ENCODE data around the gene BAHCC1. TPM values are rescaled to one million over a fixed set of nuclear protein-coding genes. Genes with fewer than 3 reads are reported as not detected.

BAHCC1 gene
- total RNA-seq, 1 experiment from 2014 or later, result 3.1 TPM

GRCh38 chr17:81428516-81428915, 33.3 kb downstream of the BAHCC1 start:
- Histone ChIP-seq H2BK120ac (ENCODE audit: low read depth, low read length, poor library complexity, severe bottlenecking) (no peak overlapping the region), H3T11ph (ENCODE audit: low read length) (no peak overlapping the region), H3K27ac (ENCODE audit: insufficient read length, low read depth, low read length) (no peak overlapping the region), H3K4ac (ENCODE audit: low read depth, low read length) (no peak overlapping the region), H3K23ac (ENCODE audit: insufficient read length, low read depth, low read length) (no peak overlapping the region), H3K79me1 (ENCODE audit: insufficient read depth, low read depth, low read length, poor library complexity, severe bottlenecking) (no peaks in the 10 kb centered on the region), H3K9me3 (ENCODE audit: control insufficient read depth, low read depth, low read length) (no peaks in the 10 kb centered on the region), H3K56ac (ENCODE audit: insufficient read length, low read depth, low read length) (no peak overlapping the region), H3K4me1 (ENCODE audit: insufficient read depth, low read length) (no peaks in the 10 kb centered on the region), H3K14ac (ENCODE audit: insufficient read depth, low read length) (no peak overlapping the region), H2AFZ (ENCODE audit: low read length) (no peak overlapping the region), H3K23me2 (ENCODE audit: insufficient read length, low read depth, low read length, poor library complexity, severe bottlenecking) (peaks cover 4% of the 10 kb centered on the region), H2BK15ac (ENCODE audit: low read depth, low read length) (no peak overlapping the region), H2BK5ac (ENCODE audit: insufficient read length, low read length) (no peak overlapping the region), H4K20me1 (ENCODE audit: control insufficient read depth, insufficient read depth, insufficient read length) (no peaks in the 10 kb centered on the region), H4K5ac (ENCODE audit: insufficient read length, low read depth, low read length) (no peak overlapping the region), H2BK20ac (ENCODE audit: low read depth, low read length, poor library complexity, severe bottlenecking) (no peak overlapping the region), H4K91ac (ENCODE audit: insufficient read length, low read depth, low read length) (no peak overlapping the region), H4K8ac (replicated peaks; ENCODE audit: insufficient read length, low read depth, low read length) (no peak overlapping the region), H3K9ac (ENCODE audit: extremely low read depth, insufficient read length, low read length) (no peak overlapping the region), H3K27me3 (ENCODE audit: insufficient read depth, low read length) (no peaks in the 10 kb centered on the region), H3K18ac (ENCODE audit: insufficient read length, low read depth, low read length) (no peak overlapping the region), H2AK5ac (ENCODE audit: insufficient read length, low read length) (no peak overlapping the region), H3K4me2 (ENCODE audit: insufficient read depth, insufficient read length, low read length) (no peak overlapping the region), H2BK12ac (ENCODE audit: insufficient read length, low read depth, low read length) (no peak overlapping the region), H3K79me2 (ENCODE audit: insufficient read depth, low read length) (no peaks in the 10 kb centered on the region)
- DNase-seq, result no peak
- Mint-ChIP-seq H3K27ac (no peak overlapping the region), H3K27me3 (ENCODE audit: low read depth) (no peaks in the 10 kb centered on the region; the same call in none of the 2 replicates), H3K36me3 (ENCODE audit: insufficient read depth in 1 of 3, low read depth in 3 of 3) (no peaks in the 10 kb centered on the region), H3K4me3 (no peak overlapping the region), H3K9me3 (no peaks in the 10 kb centered on the region), H3K4me1 (peaks cover 0 to 9% of the 10 kb centered on the region in 2 experiments; a peak in 2 of 4 replicates)
- WGBS (ENCODE audit: extremely low coverage, insufficient read length, low lambda C conversion rate), result no CpG with 5 or more reads among the region's 11 CpGs
- TF ChIP-seq, protein P1, sequence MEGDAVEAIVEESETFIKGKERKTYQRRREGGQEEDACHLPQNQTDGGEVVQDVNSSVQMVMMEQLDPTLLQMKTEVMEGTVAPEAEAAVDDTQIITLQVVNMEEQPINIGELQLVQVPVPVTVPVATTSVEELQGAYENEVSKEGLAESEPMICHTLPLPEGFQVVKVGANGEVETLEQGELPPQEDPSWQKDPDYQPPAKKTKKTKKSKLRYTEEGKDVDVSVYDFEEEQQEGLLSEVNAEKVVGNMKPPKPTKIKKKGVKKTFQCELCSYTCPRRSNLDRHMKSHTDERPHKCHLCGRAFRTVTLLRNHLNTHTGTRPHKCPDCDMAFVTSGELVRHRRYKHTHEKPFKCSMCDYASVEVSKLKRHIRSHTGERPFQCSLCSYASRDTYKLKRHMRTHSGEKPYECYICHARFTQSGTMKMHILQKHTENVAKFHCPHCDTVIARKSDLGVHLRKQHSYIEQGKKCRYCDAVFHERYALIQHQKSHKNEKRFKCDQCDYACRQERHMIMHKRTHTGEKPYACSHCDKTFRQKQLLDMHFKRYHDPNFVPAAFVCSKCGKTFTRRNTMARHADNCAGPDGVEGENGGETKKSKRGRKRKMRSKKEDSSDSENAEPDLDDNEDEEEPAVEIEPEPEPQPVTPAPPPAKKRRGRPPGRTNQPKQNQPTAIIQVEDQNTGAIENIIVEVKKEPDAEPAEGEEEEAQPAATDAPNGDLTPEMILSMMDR (conservative IDR thresholded peaks at IDR 0.05), result no peak
